CD4-positive, alpha-beta T cell treated with Interleukin-15 for 4 hours (primary cell): Measurements from ENCODE around the gene CPM.
A peak's percentile ranks its signal among the peaks of the same experiment; 100 is the strongest.

ENCODE experiments used
- DNase-seq: peaks from one replicate; pipeline ENCODE4 v3.0.0-alpha.2; 2020; ENCODE audit warnings: low spot score

Gene CPM

DNA sequence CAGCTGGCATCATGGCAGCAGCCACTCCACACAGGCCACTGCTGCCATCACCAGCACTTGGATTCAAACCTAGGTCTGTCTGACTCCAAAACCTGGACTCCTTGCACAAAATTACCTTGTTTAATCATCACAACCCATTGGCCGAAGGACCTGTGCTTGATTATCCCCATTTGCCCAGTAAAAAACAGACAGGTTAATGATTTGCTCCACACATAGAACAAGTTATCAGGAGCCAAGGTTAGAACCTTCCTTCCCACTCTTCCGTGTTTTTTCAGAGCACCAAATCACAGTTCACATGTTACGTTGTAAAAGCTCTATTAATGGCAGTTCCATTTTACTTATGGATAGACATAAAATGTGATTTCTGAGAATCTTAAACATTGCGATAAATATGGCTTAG is 23.5 kb upstream of the CPM start:
- no peak for DNase-seq

DNA sequence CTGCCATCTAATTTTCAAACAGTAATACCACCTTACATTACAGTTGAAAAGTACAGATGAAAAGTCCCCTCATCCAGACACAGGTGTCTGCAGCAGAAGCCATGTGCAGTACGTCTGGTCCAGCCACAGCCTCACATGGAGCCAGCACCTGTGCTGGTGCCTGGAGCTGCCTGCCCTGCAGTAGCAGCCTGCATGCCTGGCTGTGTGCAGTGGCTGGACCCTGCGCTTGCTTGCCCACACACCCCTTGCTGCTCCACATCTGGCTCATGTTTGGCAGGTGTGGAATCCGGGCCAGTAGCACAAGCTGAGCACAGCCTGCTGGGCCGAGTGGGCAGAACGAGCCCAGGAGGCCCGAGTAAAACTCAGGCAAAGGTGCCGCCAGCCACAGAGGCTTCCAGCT is 21.8 kb upstream of the CPM start:
- no peak for DNase-seq

DNA sequence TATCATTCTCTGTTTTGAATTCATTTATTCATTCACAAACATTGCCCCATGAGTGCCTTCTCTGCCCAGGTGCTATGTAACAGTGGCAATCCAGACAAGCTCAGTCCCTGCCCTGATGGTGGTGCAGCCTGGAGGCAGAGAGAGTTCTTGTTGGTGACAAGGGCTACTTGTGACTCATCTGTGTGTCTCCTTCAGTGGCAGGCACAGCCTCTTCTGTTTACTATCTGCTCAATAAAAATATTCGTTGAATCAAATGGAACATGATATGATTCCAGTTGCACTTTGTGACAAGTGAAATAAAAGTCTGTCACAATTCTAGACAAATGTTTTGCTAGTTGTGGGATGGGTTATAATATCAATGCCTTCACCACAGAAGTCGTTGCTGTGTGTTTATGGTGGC is 20.6 kb upstream of the CPM start:
- DNase-seq = no peak

GRCh38 chr12:68951652-68952051 is 18.7 kb upstream of the CPM start:
- DNase-seq = no peak

DNA sequence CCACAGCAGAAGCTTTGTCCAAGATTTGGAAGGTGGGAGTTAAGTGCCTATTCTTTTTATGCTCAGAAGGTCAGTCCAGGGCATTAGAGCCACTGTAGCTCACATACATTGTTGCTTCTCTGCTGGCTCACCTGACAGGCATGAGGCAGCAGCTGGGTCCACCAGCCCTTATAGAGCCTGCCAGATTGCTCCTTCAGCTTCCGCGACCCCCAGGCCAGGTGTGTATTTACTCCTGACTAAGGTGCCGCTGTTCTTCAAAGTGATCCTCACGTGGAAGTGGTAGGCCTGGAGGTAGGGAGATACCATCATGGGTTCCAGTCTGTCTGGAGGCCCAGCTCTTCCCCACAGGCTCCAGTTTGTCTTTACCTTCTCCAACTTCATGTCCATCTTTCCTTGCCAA is 17.5 kb upstream of the CPM start:
- no peak for DNase-seq

- DNase-seq = no peak
Measured at GRCh38 chr12:68945255-68945654, 12.3 kb upstream of the CPM start.

GRCh38 chr12:68944296-68945076 is 11.5 kb upstream of the CPM start:
- no peak for DNase-seq

- no peak for DNase-seq
Measured at GRCh38 chr12:68943848-68944247, 10.9 kb upstream of the CPM start.

GRCh38 chr12:68940731-68941130 is 7.8 kb upstream of the CPM start:
- no peak for DNase-seq

DNA sequence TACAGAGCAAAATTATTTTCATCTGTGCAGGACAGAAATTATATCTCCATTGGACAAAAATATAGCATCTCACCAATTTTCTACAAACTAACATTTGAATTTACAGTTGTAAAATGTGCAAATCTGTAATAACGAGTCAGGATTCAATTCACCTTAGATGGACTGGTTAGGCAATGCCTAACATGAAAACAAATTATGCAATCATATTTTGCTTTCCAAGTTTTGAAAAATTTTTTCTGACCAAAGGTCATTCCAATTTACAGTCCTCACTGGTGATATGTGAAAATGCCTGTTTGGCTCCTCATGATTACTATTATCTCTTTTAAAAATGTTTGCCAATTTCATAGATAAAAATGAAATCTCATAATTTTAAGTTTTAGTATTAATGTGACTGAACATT is 6.5 kb upstream of the CPM start:
- no peak for DNase-seq

GRCh38 chr12:68934392-68934791 is 1.4 kb upstream of the CPM start:
- no peak for DNase-seq

DNA sequence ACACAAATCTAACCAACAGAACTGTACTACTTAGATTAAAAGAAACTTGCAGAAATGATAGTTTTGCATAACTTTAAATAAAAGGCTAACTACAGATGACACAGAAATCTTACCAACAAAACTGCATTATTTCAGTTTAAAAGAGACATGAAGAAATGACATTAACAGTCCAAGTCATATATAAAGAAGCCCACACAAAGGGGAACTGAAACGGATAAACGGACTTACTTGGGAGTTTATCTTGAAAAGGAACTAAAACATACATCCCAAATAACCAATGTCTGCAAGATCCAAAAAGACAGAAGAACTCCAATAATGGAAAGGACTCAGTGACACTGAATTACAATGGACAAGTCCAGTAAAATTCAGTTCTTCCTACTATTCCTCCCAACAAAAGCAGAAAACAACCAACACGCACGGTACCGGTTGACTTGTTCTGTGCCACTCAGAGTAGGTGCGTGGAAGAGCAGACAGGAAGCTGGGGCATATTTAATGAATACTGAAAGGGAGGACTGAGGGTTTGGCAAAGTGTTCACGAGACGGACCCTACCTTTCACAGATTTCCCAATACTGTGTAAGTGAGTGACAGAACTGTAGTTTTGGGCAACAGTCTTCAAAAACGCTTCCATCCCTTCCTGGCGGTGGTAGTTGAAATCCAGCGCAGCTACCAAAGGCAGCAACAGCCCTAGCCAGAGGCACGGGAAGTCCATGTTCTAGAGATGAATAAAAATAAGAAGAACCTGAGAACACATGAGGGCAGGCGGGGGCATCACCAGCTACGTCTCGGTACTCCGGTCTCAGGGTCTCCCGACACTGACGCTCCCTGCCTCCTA is 627 bp downstream of the CPM start:
- peak; percentile 6 for DNase-seq

- DNase-seq = no peak
Measured at GRCh38 chr12:68930178-68930577, 2.8 kb downstream of the CPM start.

GRCh38 chr12:68924546-68924945 is 8.4 kb downstream of the CPM start:
- DNase-seq = no peak

DNA sequence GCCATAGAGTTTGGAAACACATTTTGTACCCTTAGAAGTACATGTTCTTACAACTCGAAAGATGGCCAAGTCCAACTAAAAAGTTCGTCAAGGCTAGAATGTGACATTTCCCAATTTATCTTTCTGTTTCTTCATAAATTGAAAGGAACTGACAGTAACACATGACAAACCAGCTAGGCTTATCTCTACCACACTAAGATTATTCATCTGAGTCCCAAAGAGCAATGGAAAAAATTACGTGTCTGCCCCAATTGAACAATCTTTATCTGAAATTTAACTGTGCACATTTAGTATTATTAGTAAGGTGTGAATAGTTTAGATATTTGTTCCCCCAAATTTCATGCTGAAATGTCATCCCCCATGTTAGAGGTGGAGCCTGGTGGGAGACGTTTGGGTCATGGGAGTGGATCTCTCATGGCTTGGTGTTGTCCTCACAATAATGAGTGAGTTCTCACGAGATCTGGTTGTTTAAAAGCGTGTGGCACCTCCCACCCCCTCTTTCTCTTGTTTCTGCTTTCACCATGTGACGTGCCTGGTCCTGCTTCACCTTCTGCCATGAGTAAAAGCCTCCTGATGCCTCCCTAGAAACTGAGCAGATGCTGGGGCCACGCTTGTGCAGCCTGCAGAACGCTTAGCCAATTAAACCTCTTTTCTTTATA is 13.3 kb downstream of the CPM start:
- no peak for DNase-seq

- DNase-seq = no peak
Measured at GRCh38 chr12:68918960-68919359, 14.0 kb downstream of the CPM start.

- no peak for DNase-seq
Measured at GRCh38 chr12:68915055-68915454, 17.9 kb downstream of the CPM start.

- DNase-seq = no peak
Measured at GRCh38 chr12:68913682-68914081, 19.3 kb downstream of the CPM start.

DNA sequence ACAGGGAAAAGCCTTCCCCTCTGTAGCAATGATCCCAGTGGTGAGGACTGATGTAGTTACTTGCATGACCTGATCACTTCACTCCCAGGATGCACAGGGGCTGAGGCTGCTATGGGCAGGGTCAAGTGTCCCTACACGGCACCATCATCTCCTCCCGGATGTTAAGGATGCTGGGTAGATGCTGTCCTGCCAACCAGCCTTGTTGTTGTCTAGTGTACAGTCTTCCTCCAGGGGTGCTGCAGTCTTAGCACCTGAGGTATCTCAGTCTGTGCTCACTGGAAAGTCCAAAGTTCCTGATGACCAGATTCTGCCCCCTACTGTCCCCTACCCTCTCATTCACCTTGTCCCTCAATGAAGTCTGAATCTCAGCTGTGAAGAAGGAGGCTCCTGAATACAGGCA is 20.1 kb downstream of the CPM start:
- DNase-seq = no peak

GRCh38 chr12:68911197-68911718 is 21.7 kb downstream of the CPM start:
- DNase-seq = no peak

- no peak for DNase-seq
Measured at GRCh38 chr12:68910128-68910527, 22.8 kb downstream of the CPM start.

DNA sequence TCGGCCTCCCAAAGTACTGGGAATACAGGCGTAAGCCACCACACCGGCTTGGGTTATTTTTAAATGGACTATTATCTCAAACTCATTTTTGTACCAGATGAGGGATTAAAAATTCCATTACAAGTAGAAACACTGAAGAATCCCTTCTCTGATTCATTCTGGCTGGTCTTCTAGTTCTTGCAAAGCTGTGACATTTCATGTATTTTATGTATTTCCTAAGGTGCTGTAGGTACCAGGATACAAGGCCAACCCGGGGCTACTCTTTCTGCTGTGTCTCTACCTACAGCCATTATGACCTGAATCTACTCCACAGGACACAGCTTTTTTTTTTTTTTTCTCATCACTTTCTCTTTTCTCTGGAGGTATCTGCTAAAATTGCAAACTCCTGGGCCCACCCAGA is 24.9 kb downstream of the CPM start:
- no peak for DNase-seq

- no peak for DNase-seq
Measured at GRCh38 chr12:68905733-68906132, 27.2 kb downstream of the CPM start.
